NCI-H1092 (cell line): ENCODE results near the gene ACOT11.
"Not testable (repeated sequence)": the region's sequence is repeated elsewhere in the genome, so short reads cannot be mapped to it uniquely, and the experiment has no call there.

Experiments used
- DNase-seq: peaks from one replicate; lab custom pipeline; 2025; lab: John Stamatoyannopoulos, UW

Gene ACOT11

DNA sequence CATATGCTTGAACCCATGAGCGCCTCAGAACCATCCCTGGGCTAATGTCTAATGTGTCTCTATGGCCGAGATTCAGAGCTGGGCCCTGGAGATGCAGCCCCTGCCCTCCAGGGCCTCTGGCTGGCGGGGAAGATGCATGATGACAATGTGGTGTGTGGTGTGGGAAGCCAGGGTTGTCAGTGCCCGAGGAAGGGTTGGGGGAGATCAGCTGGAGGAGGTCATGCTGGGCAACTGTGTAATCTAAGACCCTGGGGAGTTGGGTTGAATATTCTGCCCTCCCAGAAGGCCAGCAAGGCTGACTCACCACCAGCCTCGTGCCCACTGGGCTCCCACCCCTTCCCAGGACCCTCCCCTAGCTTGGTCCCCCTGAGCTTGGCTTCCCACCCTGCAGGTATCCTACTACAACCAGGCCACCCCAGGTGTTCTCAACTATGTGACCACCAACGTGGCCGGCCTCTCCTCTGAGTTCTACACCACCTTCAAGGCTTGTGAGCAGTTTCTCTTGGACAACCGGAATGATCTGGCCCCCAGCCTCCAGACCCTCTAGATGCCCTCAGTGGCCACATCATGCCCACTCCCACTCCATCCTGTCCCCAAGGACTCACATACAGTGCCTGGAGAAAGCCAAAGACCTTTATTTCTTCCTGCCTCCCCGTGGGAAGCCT lies 60.7 kb downstream of the ACOT11 start:
- DNase-seq: no peak

DNA sequence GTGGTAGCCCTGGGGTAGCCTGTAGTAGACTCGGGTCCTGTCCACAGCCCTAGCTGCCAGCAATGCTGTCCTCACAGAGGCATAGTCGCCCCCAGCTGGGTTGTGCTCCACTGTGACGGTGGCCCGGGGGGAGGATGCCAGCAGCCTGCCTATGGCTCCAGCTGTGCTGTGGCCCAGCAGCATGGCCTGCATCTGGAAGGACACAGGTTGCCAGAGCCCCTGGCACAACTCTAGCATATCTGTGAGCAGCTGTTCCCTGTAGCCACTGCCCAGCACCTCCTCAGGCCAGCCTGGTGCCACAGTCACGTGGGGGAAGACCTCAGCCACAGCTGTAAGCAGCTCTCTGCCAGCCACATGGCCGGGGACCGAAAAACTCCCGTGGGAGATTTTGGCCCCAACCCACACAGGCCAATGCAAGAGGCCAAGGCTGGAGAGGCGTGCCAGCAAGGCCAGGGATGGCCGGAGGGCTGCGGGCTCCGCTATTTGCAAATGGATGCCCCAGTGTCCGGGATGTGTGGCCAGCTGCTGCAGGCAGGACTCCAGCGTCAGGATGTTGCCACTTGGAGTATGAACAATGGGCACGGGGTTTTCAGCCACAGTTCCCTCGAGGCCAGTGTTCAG lies 61.4 kb downstream of the ACOT11 start:
- DNase-seq: no peak

- no peak for DNase-seq
Measured at GRCh38 chr1:54610048-54610447, 62.0 kb downstream of the ACOT11 start.

DNA sequence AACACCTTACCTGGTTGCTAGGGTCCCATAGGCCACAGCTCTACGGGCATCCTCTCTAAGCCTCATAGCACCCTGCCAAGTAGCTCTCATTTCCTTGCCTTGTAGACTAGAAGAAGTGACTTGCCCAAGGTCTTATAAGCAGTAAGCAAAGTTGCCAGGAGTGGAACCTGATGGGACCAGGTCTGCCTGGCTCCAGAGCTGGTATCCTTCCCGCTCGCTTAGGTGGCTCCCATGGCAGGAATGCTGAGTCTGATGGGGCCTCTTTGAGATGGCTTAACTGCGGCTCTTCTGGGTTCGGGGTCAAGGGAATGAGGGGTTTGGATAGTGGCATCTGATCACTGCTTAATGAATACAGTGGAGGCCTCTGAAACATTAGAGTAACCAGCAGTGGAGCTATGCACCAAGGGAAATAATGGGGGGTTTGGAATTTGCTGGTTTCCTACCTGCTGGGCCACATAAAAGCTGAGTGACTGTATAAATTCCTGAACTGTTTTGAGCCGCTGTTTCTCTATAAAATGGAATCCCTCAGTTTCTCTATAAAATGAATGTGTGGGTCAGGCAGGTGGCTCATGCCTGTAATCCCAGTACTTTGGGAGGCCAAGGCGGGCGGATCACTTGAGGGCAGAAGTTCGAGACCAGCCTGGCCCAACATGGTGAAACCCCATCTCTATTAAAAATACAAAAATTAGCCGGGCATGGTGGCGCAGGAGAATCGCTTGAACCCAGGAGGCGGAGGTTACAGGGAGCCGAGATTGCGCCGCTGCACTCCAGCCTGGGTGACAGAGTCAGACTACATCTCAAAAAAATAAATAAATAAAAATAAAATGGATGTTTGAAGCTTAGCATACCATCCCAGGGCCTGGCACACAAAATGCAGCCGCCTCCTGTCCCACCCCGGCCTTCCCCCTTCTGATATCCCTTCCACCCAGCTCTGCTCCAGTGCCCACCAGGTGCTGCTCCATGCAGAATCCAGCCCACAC lies 62.9 kb downstream of the ACOT11 start:
- no peak for DNase-seq

- no peak for DNase-seq
Measured at GRCh38 chr1:54611621-54612020, 63.6 kb downstream of the ACOT11 start.

DNA sequence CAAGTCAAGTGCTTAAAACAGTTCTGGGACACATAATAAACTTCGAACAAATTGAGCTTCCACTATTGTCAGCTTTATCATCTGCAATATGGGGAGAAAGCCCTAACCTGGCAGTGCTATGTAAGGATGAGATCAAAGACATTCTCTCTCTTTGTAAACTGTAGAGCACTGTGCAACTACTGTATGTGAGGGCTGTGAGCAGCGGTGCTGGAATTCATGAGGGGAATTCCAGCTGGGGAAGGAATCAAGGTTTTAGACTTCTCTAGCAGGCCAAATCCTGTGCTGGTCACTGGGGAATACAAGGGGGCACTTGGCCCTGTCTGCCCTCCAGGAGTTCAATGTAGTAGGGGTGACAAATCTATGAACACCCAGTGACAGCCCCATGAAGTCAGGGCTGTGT lies 66.0 kb downstream of the ACOT11 start:
- no peak for DNase-seq

GRCh38 chr1:54614563-54614962 lies 66.5 kb downstream of the ACOT11 start:
- no peak for DNase-seq

- DNase-seq: no peak
Measured at GRCh38 chr1:54615531-54616279, 67.7 kb downstream of the ACOT11 start.

DNA sequence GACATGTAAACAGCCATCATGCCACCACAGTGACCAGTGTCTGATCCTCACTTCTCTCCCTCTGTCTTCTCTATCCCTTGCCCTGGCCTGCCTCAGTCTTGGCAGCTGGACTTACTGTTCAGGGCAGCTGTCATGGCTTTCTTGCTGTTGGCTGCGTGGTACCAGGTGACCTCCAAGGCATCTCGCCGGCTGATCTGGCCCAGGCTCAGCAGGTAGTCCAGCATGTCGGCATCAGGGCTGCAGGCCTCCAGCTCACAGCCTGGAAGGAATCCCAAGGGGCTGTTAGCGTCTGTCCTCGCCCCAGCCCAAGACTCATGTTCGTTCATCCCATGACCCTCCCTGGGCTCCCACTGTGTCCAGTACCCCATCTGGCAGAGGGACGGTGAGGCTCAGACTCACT lies 71.7 kb downstream of the ACOT11 start:
- DNase-seq: no peak

DNA sequence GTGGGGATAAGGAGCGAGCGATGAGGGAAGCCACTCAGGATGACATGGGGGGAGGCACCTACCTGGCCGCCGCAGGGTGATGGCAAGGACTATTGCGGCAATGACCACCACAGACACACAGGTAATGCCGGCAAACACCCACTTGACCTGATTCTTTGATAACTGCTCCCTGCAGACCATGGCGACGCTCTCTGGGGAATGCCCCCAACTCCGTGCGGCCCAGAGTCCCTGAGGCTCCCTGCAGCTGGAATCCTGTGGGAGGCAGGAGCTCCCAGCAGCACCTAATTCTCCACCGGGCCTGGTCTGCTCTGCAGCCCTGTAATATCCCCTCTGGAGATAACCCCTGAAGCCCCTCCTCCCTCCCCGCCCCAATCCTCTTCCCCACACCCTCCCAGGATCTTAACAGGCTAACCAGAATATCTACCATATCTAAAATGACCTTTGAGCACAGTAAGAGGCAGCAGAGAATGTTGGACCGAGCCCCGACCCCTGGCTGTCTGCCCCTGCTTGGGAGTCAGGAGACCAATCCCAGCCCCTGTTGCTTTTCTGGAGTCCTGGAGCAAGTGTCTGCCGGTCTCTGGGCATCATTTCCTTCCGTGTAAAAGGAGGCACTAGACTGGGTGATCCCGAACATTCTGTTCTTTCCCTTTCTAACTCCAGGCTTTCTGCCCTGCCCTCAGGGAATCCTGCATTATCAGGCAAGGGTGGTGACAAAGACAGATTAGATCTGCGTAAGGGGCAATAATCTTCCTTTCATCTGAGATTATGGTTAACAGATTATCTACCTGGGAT lies 75.4 kb downstream of the ACOT11 start, which contains the start of gene FAM151A:
TSS of gene FAM151A (minus strand) at position 310 of the 792 bp plus-strand sequence. CDS start at position 180, 130 bp downstream.
- no peak for DNase-seq

DNA sequence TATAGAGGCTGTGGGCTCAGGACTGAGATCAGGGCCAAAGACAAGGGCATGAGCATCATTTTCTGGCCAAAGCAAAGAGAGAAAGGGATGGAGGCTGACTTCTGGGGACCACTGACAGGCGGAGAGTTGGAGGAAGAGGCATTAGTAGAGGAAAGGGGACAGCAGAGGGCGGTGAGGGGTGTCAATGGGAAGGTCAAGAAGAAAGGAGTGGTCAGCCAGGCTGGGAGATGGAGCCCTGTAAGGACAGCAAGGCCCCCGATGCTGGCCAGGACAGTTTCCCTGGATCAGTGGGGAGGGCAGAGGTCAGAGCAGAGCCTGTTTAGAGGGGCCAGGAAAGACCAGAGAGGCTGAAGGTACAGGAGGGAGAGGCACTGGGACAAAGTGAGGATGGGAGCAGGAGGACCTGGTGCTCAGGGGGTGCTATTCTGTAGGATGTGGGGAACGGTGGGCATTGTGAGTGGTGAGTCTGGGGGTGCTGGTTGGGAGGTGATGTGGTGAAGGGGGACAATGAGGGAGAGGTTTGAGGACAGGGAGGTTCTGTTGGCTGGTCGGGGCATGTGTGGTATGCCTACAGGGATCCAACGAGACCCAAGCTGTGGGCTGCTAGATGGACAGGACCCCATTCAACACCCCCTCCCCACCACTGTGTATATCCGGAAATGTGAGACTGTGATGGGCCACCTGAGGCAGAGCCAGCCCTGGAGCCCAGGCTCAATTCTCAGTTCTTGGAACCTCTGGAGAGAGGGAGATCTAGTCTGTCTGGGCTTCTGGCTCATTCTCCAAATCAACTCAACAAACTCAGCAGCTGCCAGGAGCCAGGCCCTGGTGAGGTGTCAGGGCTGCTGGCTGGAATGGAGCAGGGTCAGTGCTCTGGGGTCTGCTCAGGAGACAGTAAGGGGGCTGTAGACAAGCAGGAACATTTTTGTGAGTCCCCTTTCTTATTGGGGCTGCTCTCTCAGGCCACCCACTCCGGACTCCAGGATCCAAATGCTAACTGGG lies 76.7 kb downstream of the ACOT11 start:
- no peak for DNase-seq

- DNase-seq: no peak
Measured at GRCh38 chr1:54627196-54627595, 79.2 kb downstream of the ACOT11 start.

- not testable (repeated sequence) for DNase-seq
Measured at GRCh38 chr1:54635804-54636203, 87.8 kb downstream of the ACOT11 start.

DNA sequence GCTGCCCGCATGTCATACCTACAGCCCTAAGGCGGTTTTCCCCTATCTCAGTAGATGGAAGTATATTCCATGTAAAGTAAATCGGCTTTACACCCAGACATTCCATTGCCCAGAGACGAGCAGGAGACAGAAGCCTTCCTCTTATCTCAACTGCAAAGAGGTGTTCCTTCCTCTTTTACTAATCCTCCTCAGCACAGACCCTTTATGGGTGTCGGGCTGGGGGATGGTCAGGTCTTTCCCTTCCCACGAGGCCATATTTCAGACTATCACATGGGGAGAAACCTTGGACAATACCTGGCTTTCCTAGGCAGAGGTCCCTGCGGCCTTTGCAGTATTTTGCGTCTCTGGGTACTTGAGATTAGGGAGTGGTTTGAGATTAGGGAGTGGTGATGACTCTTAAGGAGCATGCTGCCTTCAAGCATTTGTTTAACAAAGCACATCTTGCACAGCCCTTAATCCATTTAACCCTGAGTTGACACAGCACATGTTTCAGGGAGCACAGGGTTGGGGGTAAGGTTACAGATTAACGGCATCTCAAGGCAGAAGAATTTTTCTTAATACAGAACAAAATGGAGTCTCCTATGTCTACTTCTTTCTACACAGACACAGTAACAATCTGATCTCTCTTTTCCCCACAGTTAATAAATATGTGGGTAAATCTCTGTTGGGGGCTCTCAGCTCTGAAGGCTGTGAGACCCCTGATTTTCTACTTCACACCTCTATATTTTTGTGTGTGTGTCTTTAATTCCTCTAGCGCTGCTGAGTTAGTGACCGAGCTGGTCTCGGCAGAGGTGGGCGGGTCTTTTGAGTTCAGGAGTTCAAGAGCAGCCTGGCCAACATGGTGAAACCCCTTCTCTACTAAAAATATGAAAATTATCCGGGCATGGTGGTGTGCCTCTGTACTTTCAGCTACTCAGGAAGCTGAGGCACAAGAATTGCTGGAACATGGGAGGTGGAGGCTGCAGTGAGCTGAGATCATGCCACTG lies 88.7 kb downstream of the ACOT11 start:
- not testable (repeated sequence) for DNase-seq

- no peak for DNase-seq
Measured at GRCh38 chr1:54640361-54640760, 92.3 kb downstream of the ACOT11 start.

DNA sequence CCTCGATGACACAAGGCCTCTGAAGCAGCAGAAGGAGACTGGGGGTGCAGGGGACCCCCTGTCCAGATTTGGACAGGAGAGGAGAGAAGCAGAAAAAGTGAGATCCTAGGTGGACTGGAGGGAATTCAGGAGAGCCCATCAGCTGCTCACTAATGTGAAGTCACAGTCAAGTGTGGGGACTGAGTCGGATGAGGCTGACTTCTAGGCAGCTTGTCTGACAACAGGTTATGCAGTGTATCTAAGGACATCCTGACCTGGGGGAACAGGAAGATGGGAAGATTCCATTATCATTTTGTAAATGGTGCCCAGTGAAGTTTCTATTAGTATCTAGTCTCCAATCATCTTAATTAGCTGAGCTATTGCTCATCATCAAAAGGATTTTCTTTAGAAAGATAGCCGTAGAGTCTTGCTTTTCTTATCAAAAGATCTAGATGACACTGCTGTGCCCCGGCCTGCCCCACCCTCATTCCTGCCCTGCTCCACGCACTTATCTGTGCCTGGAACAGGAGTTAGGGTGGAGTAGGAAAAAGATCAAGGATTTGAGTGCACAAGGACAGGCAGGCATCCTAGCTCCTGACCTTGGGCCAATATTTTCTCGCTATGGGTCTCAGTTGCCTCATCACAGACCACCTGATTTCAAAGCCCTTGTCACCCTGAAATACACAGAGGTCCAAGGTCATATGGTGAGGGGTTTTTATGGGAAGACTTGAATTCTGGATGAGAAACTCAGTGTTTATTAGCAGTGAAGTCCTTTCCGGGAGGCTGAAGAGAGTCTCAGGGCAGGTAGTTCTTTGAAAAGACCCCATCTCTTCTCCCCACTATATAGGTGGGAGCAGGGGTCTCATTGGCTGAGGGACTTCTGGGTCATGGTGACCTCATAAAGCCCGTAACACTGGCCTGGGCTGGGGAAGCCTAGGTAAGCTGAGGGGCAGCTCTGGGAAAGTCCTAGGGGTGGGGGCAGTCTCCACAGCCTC lies 93.1 kb downstream of the ACOT11 start, which contains the start of gene MROH7:
TSS of gene MROH7 (plus strand) at position 924 of the 974 bp plus-strand sequence. CDS start 11,141 bp downstream, outside the sequence.
- DNase-seq: no peak

DNA sequence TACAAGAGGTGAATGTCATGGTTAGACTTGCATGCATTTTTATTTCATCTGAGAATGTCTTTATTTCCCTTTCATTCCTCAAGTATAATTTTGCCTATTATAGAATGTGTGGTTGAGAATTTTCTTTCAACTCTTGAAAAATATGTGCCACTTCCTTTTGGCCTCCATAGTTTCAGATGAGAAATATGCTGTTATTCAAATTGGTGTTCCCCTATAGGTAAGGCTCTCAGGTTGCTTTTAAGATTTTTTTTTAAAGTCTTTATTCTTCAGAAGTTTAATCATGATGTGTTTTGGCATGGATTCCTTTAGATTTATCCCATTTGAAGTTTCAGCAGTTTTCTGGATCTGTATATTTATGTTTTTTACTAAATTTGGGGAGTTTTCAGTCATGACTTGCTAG lies 95.7 kb downstream of the ACOT11 start:
- no peak for DNase-seq
